HCT116 (cell line): ENCODE data around the gene ABCG1. TPM values are rescaled to one million over a fixed set of nuclear protein-coding genes. Genes with fewer than 3 reads are reported as not detected.

Source experiments
- ATAC-seq: fragments of 200-7000 bp; cut with Tn5 transposase; 2 replicates; pipeline ENCODE4 v1.9.1; 2020; ENCODE audit warnings: mild to moderate bottlenecking, moderate library complexity
- BruUV-seq: library from RNA; stranded (reverse); fragments of 400-500 nt; replicated peaks from 2 replicates; lab custom pipeline; 2021; lab: Mats Ljungman, UMichigan
- CTCF ChIA-PET: fragments of 300-600 bp; sonication (Branson Sonifier 250); formaldehyde crosslinking; loops from one replicate; lab custom pipeline; 2021; ENCODE audit warnings: antibody characterized with exemption; lab: Charles Lee
- POLR2A ChIA-PET: fragments of 300-600, 350-600 bp; sonication (Branson Sonifier 250); formaldehyde crosslinking; loops from one replicate; lab custom pipeline; 2021; ENCODE audit warnings: antibody characterized with exemption; lab: Charles Lee
- RAD21 ChIA-PET, 2 experiments: fragments of 300-600 bp; sonication (Branson Sonifier 250); formaldehyde crosslinking; loops; one replicate each; lab custom pipeline; 2023; ENCODE audit warnings: low total read pairs in 2 of 2; ENCODE audit not compliant: uncharacterized antibody in 2 of 2, unreplicated experiment in 2 of 2, low non-redundant PET in 1 of 2; lab: Charles Lee
- DNase-seq: peaks from one replicate; pipeline ENCODE4 v3.0.0-alpha.2; 2010; ENCODE audit warnings: low read depth, low spot score
- H2AFZ ChIP-seq: fragments of 200-600 bp; shearing (Covaris generic), sonication (generic); 2 replicates; pipeline ENCODE4 v1.6.1; 2017; ENCODE audit warnings: low read depth, mixed run types, mixed read lengths, antibody characterized with exemption, low read length; ENCODE audit not compliant: poor library complexity, severe bottlenecking
- H3K27ac ChIP-seq: 2 replicates; pipeline ENCODE4 v1.5.1; 2012; ENCODE audit warnings: low read depth, low read length
- H3K27me3 ChIP-seq: fragments of 200-600 bp; sonication (generic); 2 replicates; pipeline ENCODE4 v1.6.1; 2016; ENCODE audit warnings: mixed run types, low read length, mixed read lengths; ENCODE audit not compliant: insufficient read depth
- H3K36me3 ChIP-seq, 2 experiments: fragments of 200-500 bp in 1 of 2; fragments of 200-600 bp in 1 of 2; sonication (Bioruptor generic) in 1 of 2; sonication (generic) in 1 of 2; 2 replicates each; pipeline versions ENCODE4 v1.5.1 to v1.6.1; 2014 to 2016; ENCODE audit warnings: low read length in 2 of 2, inconsistent platforms in 1 of 2, mixed read lengths in 1 of 2, mixed run types in 1 of 2; ENCODE audit not compliant: insufficient read depth in 2 of 2, control insufficient read depth in 1 of 2
- H3K4me1 ChIP-seq, 2 experiments: fragments of 200-600 bp in 1 of 2; sonication (generic) in 1 of 2; 2 replicates each; pipeline versions ENCODE4 v1.5.1 to v1.6.1; 2012 to 2017; ENCODE audit warnings: low read length in 2 of 2, inconsistent platforms in 1 of 2, mild to moderate bottlenecking in 1 of 2, mixed read lengths in 1 of 2, mixed run types in 1 of 2, moderate library complexity in 1 of 2; ENCODE audit not compliant: insufficient read depth in 2 of 2, control insufficient read depth in 1 of 2
- H3K4me2 ChIP-seq: fragments of 200-600 bp; sonication (generic); 2 replicates; pipeline ENCODE4 v1.6.1; 2017; ENCODE audit warnings: mixed run types, low read length, mixed read lengths
- H3K4me3 ChIP-seq, 2 experiments: fragments of 200-600 bp in 1 of 2; sonication (generic) in 1 of 2; replicated peaks in 1 of 2; 2 replicates each; pipeline ENCODE4 v1.5.1; 2011 to 2016; ENCODE audit warnings: low read length in 2 of 2, control low read depth in 1 of 2, low read depth in 1 of 2, mild to moderate bottlenecking in 1 of 2, mixed read lengths in 1 of 2, mixed run types in 1 of 2
- H3K79me2 ChIP-seq: fragments of 200-600 bp; sonication (generic); 2 replicates; pipeline ENCODE4 v1.6.1; 2017; ENCODE audit warnings: mild to moderate bottlenecking, mixed run types, low read length, moderate library complexity, mixed read lengths; ENCODE audit not compliant: insufficient read depth
- H3K9ac ChIP-seq: fragments of 200-600 bp; sonication (generic); 2 replicates; pipeline ENCODE4 v1.6.1; 2016; ENCODE audit warnings: low read length, mixed read lengths
- H3K9me2 ChIP-seq: fragments of 200-600 bp; sonication (generic), shearing (Covaris generic); 2 replicates; pipeline ENCODE4 v1.6.1; 2017; ENCODE audit warnings: mixed run types, mild to moderate bottlenecking, moderate library complexity; ENCODE audit not compliant: insufficient read depth
- H3K9me3 ChIP-seq, 2 experiments: fragments of 200-500 bp in 1 of 2; fragments of 200-600 bp in 1 of 2; sonication (Bioruptor generic) in 1 of 2; sonication (generic) in 1 of 2; 2 replicates each; pipeline ENCODE4 v1.6.1; 2014 to 2017; ENCODE audit warnings: low read length in 2 of 2, mixed read lengths in 2 of 2, inconsistent platforms in 1 of 2, low read depth in 1 of 2, mild to moderate bottlenecking in 1 of 2, mixed run types in 1 of 2, moderate library complexity in 1 of 2; ENCODE audit not compliant: control insufficient read depth in 1 of 2, insufficient read depth in 1 of 2
- H4K20me1 ChIP-seq: fragments of 200-600 bp; sonication (generic), shearing (Covaris generic); 2 replicates; pipeline ENCODE4 v1.6.1; 2017; ENCODE audit warnings: mixed run types, mild to moderate bottlenecking, moderate library complexity; ENCODE audit not compliant: insufficient read depth
- CTCF ChIP-seq, 3 experiments: fragments of 200-600 bp in 1 of 3; sonication (generic) in 1 of 3; IDR thresholded peaks in 2 of 3; conservative IDR thresholded peaks in 1 of 3; 2 replicates each; pipeline ENCODE4 v1.5.1; 2012 to 2017; ENCODE audit warnings: low read depth in 2 of 3, low read length in 2 of 3, antibody characterized with exemption in 1 of 3, borderline replicate concordance in 1 of 3, control low read depth in 1 of 3, mild to moderate bottlenecking in 1 of 3, mixed read lengths in 1 of 3, mixed run types in 1 of 3, moderate library complexity in 1 of 3; ENCODE audit not compliant: insufficient read depth in 1 of 3
- EZH2 ChIP-seq: fragments of 200-600 bp; sonication (generic); IDR thresholded peaks from 2 replicates; pipeline ENCODE4 v1.6.1; 2017; ENCODE audit warnings: antibody characterized with exemption, mixed run types
- intact Hi-C: fragments of 100-400 bp; cut with micrococcal nuclease; formaldehyde crosslinking; loops from 2 replicates; pipeline ENCODE4 v1.10.0; 2022
- total RNA-seq: library from RNA; stranded (reverse); gene quantifications from one replicate; pipeline ENCODE4 v1.2.1, GENCODE V29; 2021; ENCODE audit not compliant: unreplicated experiment
- TF ChIP-seq, protein P1 (sequence below): IDR thresholded peaks from 2 replicates; pipeline ENCODE4 v1.6.1; 2012; ENCODE audit warnings: low read depth

The ABCG1 gene
- total RNA-seq, 1 experiment from 2014 or later, result 1.6 TPM

DNA sequence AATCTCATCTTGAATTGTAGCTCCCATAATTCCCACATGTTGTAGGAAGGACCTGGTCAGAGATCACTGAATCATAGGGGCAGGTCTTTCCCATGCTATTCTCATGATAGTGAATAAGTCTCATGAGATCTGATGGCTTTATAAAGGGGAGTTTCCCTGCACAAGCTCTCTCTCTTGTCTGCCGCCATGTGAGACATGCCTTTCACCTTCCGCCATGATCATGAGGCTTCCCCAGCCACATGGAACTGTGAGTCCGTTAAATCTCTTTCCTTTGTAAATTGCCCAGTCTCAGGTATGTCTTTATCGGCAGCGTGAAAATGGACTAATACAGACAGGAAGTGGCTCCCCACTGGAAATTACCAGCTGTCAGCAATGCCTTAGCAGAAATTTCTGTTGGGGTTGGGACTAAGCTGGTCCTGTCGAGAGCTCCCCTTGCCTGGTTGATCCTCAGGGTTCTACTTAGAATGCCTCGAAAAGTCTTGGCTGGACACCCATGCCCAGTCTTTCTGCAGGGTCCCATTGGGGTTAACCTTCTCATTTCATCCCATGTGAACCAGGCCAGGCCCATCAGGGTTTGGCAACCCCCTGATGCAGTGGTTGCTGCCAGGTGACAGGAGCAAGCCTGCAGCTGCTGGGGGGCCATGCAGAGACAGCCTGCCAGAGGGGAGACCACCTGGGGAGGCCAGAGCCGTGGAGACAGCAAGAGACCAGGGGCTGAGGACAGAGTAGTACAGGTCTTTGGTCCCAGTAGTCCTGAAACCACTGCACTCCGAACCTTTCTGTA, 2.8 kb upstream of the ABCG1 start:
- ATAC-seq (no peak), DNase-seq (no peak)
- TF ChIP-seq EZH2 (no peak), CTCF (IDR thresholded peaks at IDR 0.05 in 2 of 3, conservative IDR thresholded peaks at IDR 0.05 in 1 of 3; ENCODE audit: borderline replicate concordance in 1 of 3, insufficient read depth in 1 of 3, low read depth in 2 of 3, low read length in 2 of 3) (no peak)
- TF ChIP-seq, protein P1, sequence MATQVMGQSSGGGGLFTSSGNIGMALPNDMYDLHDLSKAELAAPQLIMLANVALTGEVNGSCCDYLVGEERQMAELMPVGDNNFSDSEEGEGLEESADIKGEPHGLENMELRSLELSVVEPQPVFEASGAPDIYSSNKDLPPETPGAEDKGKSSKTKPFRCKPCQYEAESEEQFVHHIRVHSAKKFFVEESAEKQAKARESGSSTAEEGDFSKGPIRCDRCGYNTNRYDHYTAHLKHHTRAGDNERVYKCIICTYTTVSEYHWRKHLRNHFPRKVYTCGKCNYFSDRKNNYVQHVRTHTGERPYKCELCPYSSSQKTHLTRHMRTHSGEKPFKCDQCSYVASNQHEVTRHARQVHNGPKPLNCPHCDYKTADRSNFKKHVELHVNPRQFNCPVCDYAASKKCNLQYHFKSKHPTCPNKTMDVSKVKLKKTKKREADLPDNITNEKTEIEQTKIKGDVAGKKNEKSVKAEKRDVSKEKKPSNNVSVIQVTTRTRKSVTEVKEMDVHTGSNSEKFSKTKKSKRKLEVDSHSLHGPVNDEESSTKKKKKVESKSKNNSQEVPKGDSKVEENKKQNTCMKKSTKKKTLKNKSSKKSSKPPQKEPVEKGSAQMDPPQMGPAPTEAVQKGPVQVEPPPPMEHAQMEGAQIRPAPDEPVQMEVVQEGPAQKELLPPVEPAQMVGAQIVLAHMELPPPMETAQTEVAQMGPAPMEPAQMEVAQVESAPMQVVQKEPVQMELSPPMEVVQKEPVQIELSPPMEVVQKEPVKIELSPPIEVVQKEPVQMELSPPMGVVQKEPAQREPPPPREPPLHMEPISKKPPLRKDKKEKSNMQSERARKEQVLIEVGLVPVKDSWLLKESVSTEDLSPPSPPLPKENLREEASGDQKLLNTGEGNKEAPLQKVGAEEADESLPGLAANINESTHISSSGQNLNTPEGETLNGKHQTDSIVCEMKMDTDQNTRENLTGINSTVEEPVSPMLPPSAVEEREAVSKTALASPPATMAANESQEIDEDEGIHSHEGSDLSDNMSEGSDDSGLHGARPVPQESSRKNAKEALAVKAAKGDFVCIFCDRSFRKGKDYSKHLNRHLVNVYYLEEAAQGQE, result no peak
- Histone ChIP-seq H3K36me3 (no peaks in the 10 kb centered on the region), H3K4me3 (no peak overlapping the region), H2AFZ (no peak overlapping the region), H3K4me1 (peaks cover 11 to 16% of the 10 kb centered on the region in 2 experiments; a peak in 3 of 4 replicates), H3K27ac (no peak overlapping the region), H3K9ac (no peak overlapping the region), H3K9me3 (no peaks in the 10 kb centered on the region), H3K79me2 (no peaks in the 10 kb centered on the region), H4K20me1 (no peaks in the 10 kb centered on the region), H3K27me3 (no peaks in the 10 kb centered on the region), H3K4me2 (no peak overlapping the region), H3K9me2 (no peaks in the 10 kb centered on the region)
- ChIA-PET RAD21 (no interaction called here), CTCF (no interaction called here), POLR2A (no interaction called here)
- intact Hi-C loops, result no loop called here
- BruUV-seq, result no TSS peak
